Dendritic cell treated with granulocyte-macrophage colony-stimulating factor and Interleukin-4, amounts not matched to agents 40 ng/mL and 50 ng/mL, for 4 days (primary cell): ENCODE results near the gene AKAP17A.
"Not testable (repeated sequence)": the region's sequence is repeated elsewhere in the genome, so short reads cannot be mapped to it uniquely, and the experiment has no call there.

ENCODE experiments used
- H3K27ac Mint-ChIP-seq: one replicate; pipeline ENCODE4 v1.8.0; 2022; ENCODE audit warnings: mild to moderate bottlenecking, mixed read lengths
- H3K27me3 Mint-ChIP-seq: one replicate; pipeline ENCODE4 v1.8.0; 2022; ENCODE audit warnings: mild to moderate bottlenecking, mixed read lengths
- H3K36me3 Mint-ChIP-seq: one replicate; pipeline ENCODE4 v1.8.0; 2022; ENCODE audit warnings: low read depth, mixed read lengths
- H3K4me1 Mint-ChIP-seq: one replicate; pipeline ENCODE4 v1.8.0; 2022; ENCODE audit warnings: low read depth, mixed read lengths
- H3K4me3 Mint-ChIP-seq: one replicate; pipeline ENCODE4 v1.8.0; 2022; ENCODE audit warnings: mild to moderate bottlenecking, moderate library complexity, mixed read lengths
- H3K9me3 Mint-ChIP-seq: one replicate; pipeline ENCODE4 v1.8.0; 2022; ENCODE audit warnings: mixed read lengths
- intact Hi-C: fragments of 100-400 bp; cut with micrococcal nuclease; formaldehyde crosslinking; loops from one replicate; pipeline ENCODE4 v1.15.0; 2022

Gene AKAP17A

GRCh38 chrX:1574181-1574580 lies 17.2 kb upstream of the AKAP17A start:
- H3K36me3 Mint-ChIP-seq, intact Hi-C loops, H3K4me3 Mint-ChIP-seq, H3K9me3 Mint-ChIP-seq, H3K27ac Mint-ChIP-seq: not testable (repeated sequence)
- H3K4me1 Mint-ChIP-seq: peaks cover 11% of the 10 kb centered on the region
- peaks cover 14% of the 10 kb centered on the region for H3K27me3 Mint-ChIP-seq

- no peaks in the 10 kb centered on the region for H3K27me3 Mint-ChIP-seq
- intact Hi-C loops: no loop called here
Measured at GRCh38 chrX:1576201-1576992, 15.0 kb upstream of the AKAP17A start.

GRCh38 chrX:1577845-1578244 lies 13.6 kb upstream of the AKAP17A start:
- H3K36me3 Mint-ChIP-seq: no peaks in the 10 kb centered on the region
- H3K9me3 Mint-ChIP-seq: no peaks in the 10 kb centered on the region
- peaks cover 4% of the 10 kb centered on the region for H3K4me1 Mint-ChIP-seq
- no peak overlapping the region for H3K4me3 Mint-ChIP-seq
- H3K27ac Mint-ChIP-seq: no peak overlapping the region
- intact Hi-C loops: no loop called here
- H3K27me3 Mint-ChIP-seq: no peaks in the 10 kb centered on the region

More at GRCh38 chrX:1576201-1576992, 15.0 kb upstream of the AKAP17A start:
- no peaks in the 10 kb centered on the region for H3K9me3 Mint-ChIP-seq
- H3K36me3 Mint-ChIP-seq: no peaks in the 10 kb centered on the region
- H3K4me1 Mint-ChIP-seq: no peaks in the 10 kb centered on the region
- H3K27ac Mint-ChIP-seq: no peak overlapping the region
- no peak overlapping the region for H3K4me3 Mint-ChIP-seq

GRCh38 chrX:1578511-1579173 lies 12.8 kb upstream of the AKAP17A start:
- H3K4me3 Mint-ChIP-seq: no peak overlapping the region
- intact Hi-C loops: no loop called here
- no peak overlapping the region for H3K27ac Mint-ChIP-seq
- H3K9me3 Mint-ChIP-seq: no peaks in the 10 kb centered on the region
- H3K4me1 Mint-ChIP-seq: peaks cover 12% of the 10 kb centered on the region
- H3K27me3 Mint-ChIP-seq: no peaks in the 10 kb centered on the region
- no peaks in the 10 kb centered on the region for H3K36me3 Mint-ChIP-seq

GRCh38 chrX:1581132-1581531 lies 10.3 kb upstream of the AKAP17A start:
- Mint-ChIP-seq H3K4me1 (peaks cover 13% of the 10 kb centered on the region), H3K4me3 (no peak overlapping the region), H3K27ac (no peak overlapping the region), H3K9me3 (no peaks in the 10 kb centered on the region), H3K27me3 (no peaks in the 10 kb centered on the region), H3K36me3 (no peaks in the 10 kb centered on the region)
- intact Hi-C loops: loop anchor here (1.0 to 5.0 kb wide), 2 partner anchors 44 to 127 kb away; partner anchors contain the start of gene P2RY8

GRCh38 chrX:1582686-1583437 lies 8.5 kb upstream of the AKAP17A start:
- H3K9me3 Mint-ChIP-seq: no peaks in the 10 kb centered on the region
- no peaks in the 10 kb centered on the region for H3K36me3 Mint-ChIP-seq
- peak overlapping the region; percentile 61 for H3K27ac Mint-ChIP-seq
- intact Hi-C loops: loop anchor here (5.0 kb wide), 1 partner anchor 46 kb away; the partner anchor contains the start of gene P2RY8
- no peak overlapping the region for H3K4me3 Mint-ChIP-seq
- peaks cover 13% of the 10 kb centered on the region for H3K4me1 Mint-ChIP-seq
- no peaks in the 10 kb centered on the region for H3K27me3 Mint-ChIP-seq

GRCh38 chrX:1584237-1585011 lies 7.0 kb upstream of the AKAP17A start:
- Mint-ChIP-seq H3K27me3 (no peaks in the 10 kb centered on the region), H3K4me1 (peaks cover 13% of the 10 kb centered on the region), H3K4me3 (no peak overlapping the region), H3K36me3 (no peaks in the 10 kb centered on the region), H3K9me3 (no peaks in the 10 kb centered on the region), H3K27ac (no peak overlapping the region)
- intact Hi-C loops: loop anchor here (5.0 kb wide), 1 partner anchor 47 kb away; the partner anchor contains the start of gene P2RY8

GRCh38 chrX:1587161-1587560 lies 4.2 kb upstream of the AKAP17A start:
- no peaks in the 10 kb centered on the region for H3K27me3 Mint-ChIP-seq
- H3K9me3 Mint-ChIP-seq: no peaks in the 10 kb centered on the region
- H3K36me3 Mint-ChIP-seq: peaks cover 6% of the 10 kb centered on the region
- H3K27ac Mint-ChIP-seq: no peak overlapping the region
- no peak overlapping the region for H3K4me3 Mint-ChIP-seq
- H3K4me1 Mint-ChIP-seq: peaks cover 13% of the 10 kb centered on the region
- intact Hi-C loops: no loop called here

- no peak overlapping the region for H3K4me3 Mint-ChIP-seq
- peaks cover 18% of the 10 kb centered on the region for H3K4me1 Mint-ChIP-seq
- intact Hi-C loops: no loop called here
- no peaks in the 10 kb centered on the region for H3K9me3 Mint-ChIP-seq
- H3K27ac Mint-ChIP-seq: peak overlapping the region; percentile 37
- H3K36me3 Mint-ChIP-seq: peaks cover 30% of the 10 kb centered on the region
- no peaks in the 10 kb centered on the region for H3K27me3 Mint-ChIP-seq
Measured at GRCh38 chrX:1589356-1590130, 1.9 kb upstream of the AKAP17A start.

- H3K27ac Mint-ChIP-seq: peak overlapping the region; percentile 94
- peak overlapping the region; percentile 96 for H3K4me3 Mint-ChIP-seq
- peaks cover 51% of the 10 kb centered on the region for H3K36me3 Mint-ChIP-seq
- peaks cover 25% of the 10 kb centered on the region for H3K4me1 Mint-ChIP-seq
- no peaks in the 10 kb centered on the region for H3K27me3 Mint-ChIP-seq
- intact Hi-C loops: no loop called here
- no peaks in the 10 kb centered on the region for H3K9me3 Mint-ChIP-seq
Measured at GRCh38 chrX:1591863-1592469, 562 bp downstream of the AKAP17A start.

GRCh38 chrX:1592470-1593142 lies 1.2 kb downstream of the AKAP17A start:
- intact Hi-C loops: no loop called here
- H3K4me1 Mint-ChIP-seq: peaks cover 25% of the 10 kb centered on the region
- peaks cover 58% of the 10 kb centered on the region for H3K36me3 Mint-ChIP-seq
- peak overlapping the region; percentile 96 for H3K4me3 Mint-ChIP-seq
- no peaks in the 10 kb centered on the region for H3K9me3 Mint-ChIP-seq
- peak overlapping the region; percentile 94 for H3K27ac Mint-ChIP-seq
- H3K27me3 Mint-ChIP-seq: no peaks in the 10 kb centered on the region
